H1 (cell line): Measurements from ENCODE around the gene OR8B2. TPM values are rescaled to one million over a fixed set of nuclear protein-coding genes. Genes with fewer than 3 reads are reported as not detected.

ENCODE experiments used
- CTCF ChIA-PET: fragments of 300-600 bp; sonication (Branson Sonifier 250); formaldehyde crosslinking; loops from one replicate; lab custom pipeline; 2021; ENCODE audit not compliant: partially characterized antibody; lab: Charles Lee
- POLR2A ChIA-PET: fragments of 300-600 bp; sonication (Branson Sonifier 250); formaldehyde crosslinking; loops from one replicate; lab custom pipeline; 2021; ENCODE audit warnings: inconsistent platforms; ENCODE audit not compliant: partially characterized antibody; lab: Charles Lee
- DNase-seq, 2 experiments: peaks; one replicate each; pipeline versions ENCODE4 v3.0.0 to v3.0.0-alpha.2; 2010 to 2022; ENCODE audit warnings: low spot score in 2 of 2, low read depth in 1 of 2, mixed read lengths in 1 of 2
- FAIRE-seq: peaks from 2 replicates; lab custom pipeline; 2011; peaks lifted over from hg19 to GRCh38; lab: Jason Lieb, UNC
- H2AFZ ChIP-seq: 2 replicates; pipeline ENCODE4 v1.8.1; 2012; ENCODE audit warnings: low read length, inconsistent platforms
- H2AK5ac ChIP-seq: 2 replicates; pipeline ENCODE4 v1.6.1; 2013; ENCODE audit warnings: low read depth, low read length
- H2BK120ac ChIP-seq: replicated peaks from 2 replicates; pipeline ENCODE3; 2013; ENCODE audit warnings: low read depth, low read length, inconsistent platforms
- H2BK12ac ChIP-seq: 2 replicates; pipeline ENCODE4 v1.6.1; 2013; ENCODE audit warnings: low read depth, low read length
- H2BK15ac ChIP-seq: 2 replicates; pipeline ENCODE4 v1.6.1; 2013; ENCODE audit warnings: low read length
- H2BK20ac ChIP-seq: 2 replicates; pipeline ENCODE4 v1.6.1; 2013; ENCODE audit warnings: low read length
- H2BK5ac ChIP-seq: 2 replicates; pipeline ENCODE4 v1.6.1; 2013; ENCODE audit warnings: low read depth, low read length
- H3K14ac ChIP-seq: 2 replicates; pipeline ENCODE4 v1.6.1; 2013; ENCODE audit warnings: inconsistent platforms; ENCODE audit not compliant: insufficient read length
- H3K18ac ChIP-seq: 2 replicates; pipeline ENCODE4 v1.6.1; 2013; ENCODE audit warnings: low read length; ENCODE audit errors: extremely low read depth
- H3K23ac ChIP-seq: 2 replicates; pipeline ENCODE4 v1.6.1; 2013; ENCODE audit warnings: inconsistent platforms; ENCODE audit not compliant: insufficient read length
- H3K23me2 ChIP-seq: 2 replicates; pipeline ENCODE4 v1.6.1; 2013; ENCODE audit warnings: low read depth, low read length
- H3K27ac ChIP-seq: 2 replicates; pipeline ENCODE4 v1.6.1; 2011; ENCODE audit warnings: low read depth, low read length, inconsistent platforms
- H3K27me3 ChIP-seq, 4 experiments: replicated peaks in 1 of 4; 1 replicate in 1 of 4; 2 replicates in 3 of 4; pipeline versions ENCODE4 v1.6.1 to v1.8.1; 2011 to 2013; ENCODE audit warnings: low read length in 3 of 4, mild to moderate bottlenecking in 3 of 4, inconsistent platforms in 2 of 4, mixed read lengths in 2 of 4, moderate library complexity in 1 of 4; ENCODE audit not compliant: control insufficient read depth in 3 of 4, insufficient read depth in 3 of 4; ENCODE audit errors: extremely low read depth in 1 of 4
- H3K36me3 ChIP-seq, 4 experiments: 2 replicates each; pipeline versions ENCODE4 v1.6.1 to v1.8.1; 2011 to 2013; ENCODE audit warnings: mild to moderate bottlenecking in 4 of 4, low read length in 3 of 4, moderate library complexity in 2 of 4, control low read depth in 1 of 4, inconsistent platforms in 1 of 4; ENCODE audit not compliant: insufficient read depth in 4 of 4, control insufficient read depth in 2 of 4
- H3K4ac ChIP-seq: replicated peaks from 2 replicates; pipeline ENCODE3; 2013; ENCODE audit warnings: low read length, low read depth, mixed read lengths, inconsistent platforms; ENCODE audit not compliant: insufficient read length
- H3K4me1 ChIP-seq, 4 experiments: replicated peaks in 1 of 4; 1 replicate in 1 of 4; 2 replicates in 3 of 4; pipeline versions ENCODE4 v1.6.1 to v1.8.1; 2011 to 2013; ENCODE audit warnings: low read length in 3 of 4, inconsistent platforms in 2 of 4, mixed read lengths in 1 of 4; ENCODE audit not compliant: insufficient read depth in 4 of 4, control insufficient read depth in 3 of 4
- H3K4me2 ChIP-seq, 2 experiments: 2 replicates each; pipeline versions ENCODE4 v1.6.1 to v1.8.1; 2011 to 2013; ENCODE audit warnings: low read depth in 2 of 2, low read length in 2 of 2, control low read depth in 1 of 2, inconsistent platforms in 1 of 2, mild to moderate bottlenecking in 1 of 2; ENCODE audit not compliant: insufficient read depth in 1 of 2
- H3K4me3 ChIP-seq, 4 experiments: fragments of 200-600, 300-600 bp in 1 of 4; sonication (generic), shearing (Covaris generic), sonication (Bioruptor Twin) in 1 of 4; 2 replicates each; pipeline versions ENCODE4 v1.5.1 to v1.8.1; 2011 to 2016; ENCODE audit warnings: low read length in 4 of 4, low read depth in 3 of 4, control low read depth in 2 of 4, inconsistent platforms in 2 of 4, mild to moderate bottlenecking in 2 of 4, mixed read lengths in 1 of 4, moderate library complexity in 1 of 4; ENCODE audit not compliant: insufficient read depth in 2 of 4; ENCODE audit errors: extremely low read depth in 1 of 4
- H3K56ac ChIP-seq: replicated peaks from 2 replicates; pipeline ENCODE3; 2013; ENCODE audit warnings: low read depth, mild to moderate bottlenecking, mixed read lengths, low read length, inconsistent platforms; ENCODE audit not compliant: insufficient read length
- H3K79me1 ChIP-seq: 2 replicates; pipeline ENCODE4 v1.6.1; 2013; ENCODE audit warnings: low read depth, low read length, control low read depth
- H3K79me2 ChIP-seq, 2 experiments: 2 replicates each; pipeline versions ENCODE4 v1.6.1 to v1.8.1; 2012 to 2013; ENCODE audit warnings: low read length in 2 of 2, mild to moderate bottlenecking in 2 of 2, inconsistent platforms in 1 of 2; ENCODE audit not compliant: insufficient read depth in 2 of 2, control insufficient read depth in 1 of 2
- H3K9ac ChIP-seq, 4 experiments: replicated peaks in 1 of 4; 1 replicate in 1 of 4; 2 replicates in 3 of 4; pipeline versions ENCODE4 v1.6.1 to v1.8.1; 2011 to 2013; ENCODE audit warnings: low read depth in 3 of 4, low read length in 3 of 4, control low read depth in 2 of 4, mild to moderate bottlenecking in 2 of 4, moderate library complexity in 2 of 4, inconsistent platforms in 1 of 4; ENCODE audit errors: extremely low read depth in 1 of 4
- H3K9me3 ChIP-seq, 2 experiments: 2 replicates each; pipeline versions ENCODE4 v1.6.1 to v1.8.1; 2012 to 2013; ENCODE audit warnings: mild to moderate bottlenecking in 2 of 2, moderate library complexity in 2 of 2, control low read depth in 1 of 2, inconsistent platforms in 1 of 2, low read depth in 1 of 2, low read length in 1 of 2, mixed read lengths in 1 of 2; ENCODE audit not compliant: insufficient read depth in 2 of 2
- H4K20me1 ChIP-seq, 2 experiments: replicated peaks in 1 of 2; 2 replicates each; pipeline versions ENCODE3 to v1.8.1; 2011 to 2013; ENCODE audit warnings: inconsistent platforms in 2 of 2, low read length in 2 of 2, mild to moderate bottlenecking in 1 of 2; ENCODE audit not compliant: insufficient read depth in 2 of 2, control insufficient read depth in 1 of 2
- H4K5ac ChIP-seq: 2 replicates; pipeline ENCODE4 v1.6.1; 2013; ENCODE audit warnings: low read length, low read depth, mixed read lengths, inconsistent platforms; ENCODE audit not compliant: insufficient read length
- H4K8ac ChIP-seq: 2 replicates; pipeline ENCODE4 v1.8.0; 2013; ENCODE audit warnings: mild to moderate bottlenecking, moderate library complexity, low read length, inconsistent platforms; ENCODE audit not compliant: insufficient read depth; ENCODE audit errors: extremely low read depth
- H4K91ac ChIP-seq: replicated peaks from 2 replicates; pipeline ENCODE3; 2013; ENCODE audit warnings: low read length, mixed read lengths, inconsistent platforms; ENCODE audit not compliant: insufficient read length
- CBX5 ChIP-seq: fragments of 300-800, 300-1000 bp; sonication (generic); IDR thresholded peaks from 2 replicates; pipeline ENCODE4 v1.7.1; 2016; ENCODE audit warnings: antibody characterized with exemption, low read length, low read depth
- CHD2 ChIP-seq: IDR thresholded peaks from 2 replicates; pipeline ENCODE4 v1.6.1; 2012; ENCODE audit warnings: low read length, improper control_type of control experiment
- CREB1 ChIP-seq: IDR thresholded peaks from 2 replicates; pipeline ENCODE4 v1.6.1; 2012; ENCODE audit warnings: inconsistent platforms
- CTBP2 ChIP-seq: IDR thresholded peaks from 2 replicates; pipeline ENCODE4 v1.7.0; 2011; ENCODE audit warnings: borderline replicate concordance, mild to moderate bottlenecking, moderate library complexity, mixed read lengths, low read length; ENCODE audit not compliant: insufficient read depth, insufficient read length
- EP300 ChIP-seq, 2 experiments: IDR thresholded peaks; 1 replicate in 1 of 2; 2 replicates in 1 of 2; pipeline ENCODE4 v1.6.1; 2011 to 2012; ENCODE audit warnings: low read depth in 2 of 2, low read length in 2 of 2, mild to moderate bottlenecking in 2 of 2, borderline replicate concordance in 1 of 2, inconsistent platforms in 1 of 2, moderate library complexity in 1 of 2
- FOSL1 ChIP-seq: IDR thresholded peaks from 2 replicates; pipeline ENCODE4 v1.6.1; 2011; ENCODE audit warnings: mild to moderate bottlenecking, low read depth, low read length, moderate library complexity; ENCODE audit not compliant: insufficient read depth
- GABPA ChIP-seq: IDR thresholded peaks from 2 replicates; pipeline ENCODE4 v1.6.1; 2011; ENCODE audit warnings: mild to moderate bottlenecking, low read length, moderate library complexity, borderline replicate concordance; ENCODE audit not compliant: insufficient read depth
- KDM4A ChIP-seq: IDR thresholded peaks from one replicate; pipeline ENCODE4 v1.7.1; 2012; ENCODE audit warnings: low read depth, mild to moderate bottlenecking, moderate library complexity, low read length, inconsistent platforms; ENCODE audit not compliant: severe bottlenecking
- PHF8 ChIP-seq: fragments of 200-600 bp; sonication (generic); conservative IDR thresholded peaks from 2 replicates; pipeline ENCODE4 v1.7.1; 2012; ENCODE audit warnings: low read depth, mild to moderate bottlenecking, inconsistent platforms, low read length, moderate library complexity
- POLR2A ChIP-seq, 2 experiments: IDR thresholded peaks; 1 replicate in 1 of 2; 2 replicates in 1 of 2; pipeline ENCODE4 v1.6.1; 2011; ENCODE audit warnings: low read depth in 2 of 2, low read length in 2 of 2, mild to moderate bottlenecking in 2 of 2; ENCODE audit errors: control extremely low read depth in 1 of 2
- TAF1 ChIP-seq: IDR thresholded peaks from 2 replicates; pipeline ENCODE4 v1.6.1; 2011; ENCODE audit warnings: mild to moderate bottlenecking, low read depth, low read length
- YY1 ChIP-seq: IDR thresholded peaks from 2 replicates; pipeline ENCODE4 v1.6.1; 2011; ENCODE audit warnings: low read depth, mild to moderate bottlenecking, low read length
- WGBS, 2 experiments: shearing (Covaris generic) in 1 of 2; methylation state at CpG; one replicate each; pipeline versions ENCODE4 v1.1.6 to v1.1.7; 2013 to 2015; ENCODE audit warnings: low lambda C conversion rate in 2 of 2, mixed read lengths in 2 of 2, inconsistent platforms in 1 of 2, low coverage in 1 of 2, missing lambda C conversion rate in 1 of 2; ENCODE audit not compliant: insufficient replicate concordance in 2 of 2, insufficient coverage in 1 of 2, insufficient read length in 1 of 2; ENCODE audit errors: extremely low coverage in 1 of 2, missing lambda C conversion rate in 1 of 2; 5-methylcytosine and 5-hydroxymethylcytosine counted together
- polyA plus RNA-seq, 7 experiments: library from polyadenylated mRNA; depleted of rRNA in 3 of 7; stranded (reverse) in 5 of 7; unstranded in 2 of 7; fragments of >200 nt in 5 of 7; fragments of 200-250 nt in 2 of 7; gene quantifications; 1 replicate in 5 of 7; 2 replicates in 1 of 7; 4 replicates in 1 of 7; pipeline versions ENCODE4 v1.2.1 to v1.2.3, GENCODE V29; 2011 to 2013; ENCODE audit warnings: missing spikeins in 2 of 7, mixed read lengths in 2 of 7
- total RNA-seq: library from RNA; stranded (reverse); fragmentation: NEBNext Ultra II Directional; extraction: Animal tissue kit (Norgen Biotek cat#: 25700); gene quantifications from 2 replicates; pipeline ENCODE4 v1.2.1, GENCODE V29; 2021
- TF ChIP-seq, protein P1 (sequence below): IDR thresholded peaks from 2 replicates; pipeline ENCODE4 v1.6.1; 2011; ENCODE audit warnings: low read length, improper control_type of control experiment

The OR8B2 gene
- total and polyA plus RNA-seq, 2 of the 8 experiments (the other 6 are each of a cell fraction or from before 2014, with no cell fraction given) = not detected

DNA sequence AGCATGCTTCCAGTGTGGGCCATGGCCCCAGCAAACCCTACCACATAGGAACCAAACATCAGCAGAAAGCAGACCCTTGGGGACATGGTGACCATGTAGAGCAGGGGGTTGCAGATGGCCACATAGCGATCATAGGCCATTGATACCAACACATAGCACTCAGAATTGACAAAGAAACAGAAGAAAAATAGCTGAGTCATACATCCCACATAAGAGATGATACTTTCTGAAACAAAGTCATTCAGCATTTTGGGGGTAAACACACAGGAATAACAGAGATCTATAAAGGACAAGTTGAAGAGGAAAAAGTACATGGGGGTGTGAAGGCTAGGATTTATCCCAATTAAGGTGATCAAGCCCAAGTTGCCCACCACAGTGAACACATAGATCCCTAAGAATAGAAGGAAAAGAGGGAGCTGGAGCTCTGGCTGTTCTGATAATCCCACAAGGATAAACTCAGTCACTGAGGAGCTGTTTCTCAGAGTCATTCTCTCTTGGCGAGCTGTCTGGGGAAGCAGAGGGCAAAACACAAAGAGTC lies 40.2 kb upstream of the OR8B2 start, which contains the start of gene OR8B4:
Gene OR8B4, minus strand, starts transcription at position 488 of the 538 bp plus-strand sequence. Its CDS starts 0 bp downstream, at position 488.
- Histone ChIP-seq H3K79me2 (no peaks in the 10 kb centered on the region), H3K9me3 (no peaks in the 10 kb centered on the region), H4K8ac (no peak within 1 kb of the TSS), H3K14ac (no peak within 1 kb of the TSS), H2BK12ac (no peak within 1 kb of the TSS), H2BK5ac (no peak within 1 kb of the TSS), H3K27me3 (no peaks in the 10 kb centered on the region), H3K9ac (no peak within 1 kb of the TSS), H3K56ac (no peak within 1 kb of the TSS), H3K23me2 (peaks cover 3% of the 10 kb centered on the region; the same call in 1 of the 2 replicates), H2AK5ac (no peak within 1 kb of the TSS; the same call in 1 of the 2 replicates), H4K20me1 (no peaks in the 10 kb centered on the region), H2BK20ac (no peak within 1 kb of the TSS), H4K5ac (no peak within 1 kb of the TSS), H3K4me2 (no peak within 1 kb of the TSS), H3K79me1 (no peaks in the 10 kb centered on the region), H2BK120ac (no peak within 1 kb of the TSS), H4K91ac (no peak within 1 kb of the TSS), H3K23ac (no peak within 1 kb of the TSS), H3K27ac (no peak within 1 kb of the TSS), H2BK15ac (no peak within 1 kb of the TSS), H3K18ac (no peak within 1 kb of the TSS), H2AFZ (no peak within 1 kb of the TSS), H3K4me1 (no peaks in the 10 kb centered on the region), H3K36me3 (no peaks in the 10 kb centered on the region), H3K4me3 (no peak within 1 kb of the TSS), H3K4ac (no peak within 1 kb of the TSS)
- ChIA-PET POLR2A (no interaction called here), CTCF (interaction anchor here (0.7 to 3.4 kb wide), 4 partner anchors 8 to 353 kb away, joined by 3 to 15 read pairs (median 3); no protein-coding TSS in a partner anchor)
- DNase-seq (no peak), FAIRE-seq (no peak)
- 92% methylated on average over 2 of the region's 2 CpGs; no CpG with 5 or more reads in 1 of the 2 experiments for WGBS, 2 experiments
- TF ChIP-seq YY1 = no peak
- TF ChIP-seq, protein P1, sequence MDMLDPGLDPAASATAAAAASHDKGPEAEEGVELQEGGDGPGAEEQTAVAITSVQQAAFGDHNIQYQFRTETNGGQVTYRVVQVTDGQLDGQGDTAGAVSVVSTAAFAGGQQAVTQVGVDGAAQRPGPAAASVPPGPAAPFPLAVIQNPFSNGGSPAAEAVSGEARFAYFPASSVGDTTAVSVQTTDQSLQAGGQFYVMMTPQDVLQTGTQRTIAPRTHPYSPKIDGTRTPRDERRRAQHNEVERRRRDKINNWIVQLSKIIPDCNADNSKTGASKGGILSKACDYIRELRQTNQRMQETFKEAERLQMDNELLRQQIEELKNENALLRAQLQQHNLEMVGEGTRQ = no peak
- no peak for TF ChIP-seq CHD2
- TF ChIP-seq CREB1 = no peak
- TF ChIP-seq GABPA = no peak
- no peak for TF ChIP-seq KDM4A
- no peak for TF ChIP-seq PHF8
- TF ChIP-seq EP300 (IDR thresholded peaks at IDR 0.05; ENCODE audit: borderline replicate concordance in 1 of 2, low read depth in 2 of 2, low read length in 2 of 2) = no peak
- TF ChIP-seq TAF1 = no peak
- TF ChIP-seq CTBP2 = no peak
- no peak for TF ChIP-seq CBX5
- no peak for TF ChIP-seq FOSL1
- no peak for TF ChIP-seq POLR2A (IDR thresholded peaks at IDR 0.05; ENCODE audit: control extremely low read depth in 1 of 2, low read depth in 2 of 2, low read length in 2 of 2)
